ENCODE data around the gene OAT.

GRCh38 chr10:124385627-124386185 is 33.0 kb downstream of the OAT start:
- TF ChIP-seq CTCF (IDR thresholded peaks at IDR 0.05; ENCODE audit: insufficient read depth, low read length) = no peak
- no peak for TF ChIP-seq POLR2AphosphoS5 (IDR thresholded peaks at IDR 0.05; ENCODE audit: low read depth)
- no peak for TF ChIP-seq REST (IDR thresholded peaks at IDR 0.05; ENCODE audit: insufficient replicate concordance, low read depth)
